Esophagus squamous epithelium (tissue), 4 donors: Measurements from ENCODE around the gene GTPBP2.

Source experiments
- CTCF ChIP-seq, 6 experiments: fragments of 450-650 bp in 4 of 6; fragments of 200-600 bp in 2 of 6; sonication (generic) in 2 of 6; IDR thresholded peaks; one replicate each; pipeline ENCODE4 v1.5.1; 2016 to 2019; ENCODE audit warnings: antibody characterized with exemption in 6 of 6, mild to moderate bottlenecking in 4 of 6, moderate library complexity in 4 of 6
- POLR2A ChIP-seq, 4 donors: fragments of 450-650 bp; IDR thresholded peaks; one replicate each; pipeline ENCODE4 v1.6.1; 2017; ENCODE audit warnings: antibody characterized with exemption in 4 of 4, mild to moderate bottlenecking in 4 of 4, moderate library complexity in 3 of 4

GRCh38 chr6:43648248-43648647 lies 19.2 kb upstream of the GTPBP2 start:
- TF ChIP-seq CTCF (IDR thresholded peaks at IDR 0.05) = no peak
- no peak for TF ChIP-seq POLR2A (IDR thresholded peaks at IDR 0.05)
